Measurements from ENCODE around the gene TSPAN7.

TSPAN7 gene

DNA sequence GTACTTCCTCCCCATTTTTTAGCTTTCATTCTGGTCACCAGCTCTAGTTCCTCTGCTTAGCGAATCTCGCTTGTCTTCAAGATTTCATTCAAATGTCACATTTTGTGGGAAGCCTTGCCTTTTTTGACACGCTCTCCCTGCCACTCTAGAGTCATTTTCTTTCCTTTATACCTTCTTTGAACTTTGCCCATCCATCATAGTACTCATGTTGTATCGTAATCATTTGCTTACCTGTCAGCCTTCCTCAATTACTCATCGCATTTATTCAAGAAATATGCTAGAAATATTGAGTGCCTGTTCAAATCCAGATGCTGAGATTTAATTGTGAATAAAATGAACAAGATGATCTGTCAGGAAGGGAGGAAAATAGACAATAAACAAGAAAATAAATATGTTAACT lies 21.8 kb downstream of the TSPAN7 start:
- no peak overlapping the region for H3K4me3 ChIP-seq (replicated peaks; ENCODE audit: low read depth, low read length)
- DNase-seq (ENCODE audit: extremely low read depth, low read depth), result no peak
- TF ChIP-seq, protein P1, sequence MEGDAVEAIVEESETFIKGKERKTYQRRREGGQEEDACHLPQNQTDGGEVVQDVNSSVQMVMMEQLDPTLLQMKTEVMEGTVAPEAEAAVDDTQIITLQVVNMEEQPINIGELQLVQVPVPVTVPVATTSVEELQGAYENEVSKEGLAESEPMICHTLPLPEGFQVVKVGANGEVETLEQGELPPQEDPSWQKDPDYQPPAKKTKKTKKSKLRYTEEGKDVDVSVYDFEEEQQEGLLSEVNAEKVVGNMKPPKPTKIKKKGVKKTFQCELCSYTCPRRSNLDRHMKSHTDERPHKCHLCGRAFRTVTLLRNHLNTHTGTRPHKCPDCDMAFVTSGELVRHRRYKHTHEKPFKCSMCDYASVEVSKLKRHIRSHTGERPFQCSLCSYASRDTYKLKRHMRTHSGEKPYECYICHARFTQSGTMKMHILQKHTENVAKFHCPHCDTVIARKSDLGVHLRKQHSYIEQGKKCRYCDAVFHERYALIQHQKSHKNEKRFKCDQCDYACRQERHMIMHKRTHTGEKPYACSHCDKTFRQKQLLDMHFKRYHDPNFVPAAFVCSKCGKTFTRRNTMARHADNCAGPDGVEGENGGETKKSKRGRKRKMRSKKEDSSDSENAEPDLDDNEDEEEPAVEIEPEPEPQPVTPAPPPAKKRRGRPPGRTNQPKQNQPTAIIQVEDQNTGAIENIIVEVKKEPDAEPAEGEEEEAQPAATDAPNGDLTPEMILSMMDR (IDR thresholded peaks at IDR 0.05; ENCODE audit: low read depth, low read length, missing control alignments), result no peak

- TF ChIP-seq, protein P1 (IDR thresholded peaks at IDR 0.05; ENCODE audit: low read depth, low read length, missing control alignments), result no peak
These were observed 33.1 kb downstream of the TSPAN7 start for GRCh38 chrX:38594434-38594833.

GRCh38 chrX:38595801-38596200 lies 34.5 kb downstream of the TSPAN7 start:
- no peak for DNase-seq (ENCODE audit: extremely low read depth, low read depth)
- H3K4me3 ChIP-seq (replicated peaks; ENCODE audit: low read depth, low read length), result no peak overlapping the region

More at GRCh38 chrX:38594434-38594833, 33.1 kb downstream of the TSPAN7 start:
- DNase-seq (ENCODE audit: extremely low read depth, low read depth), result no peak
- no peak overlapping the region for H3K4me3 ChIP-seq (replicated peaks; ENCODE audit: low read depth, low read length)

DNA sequence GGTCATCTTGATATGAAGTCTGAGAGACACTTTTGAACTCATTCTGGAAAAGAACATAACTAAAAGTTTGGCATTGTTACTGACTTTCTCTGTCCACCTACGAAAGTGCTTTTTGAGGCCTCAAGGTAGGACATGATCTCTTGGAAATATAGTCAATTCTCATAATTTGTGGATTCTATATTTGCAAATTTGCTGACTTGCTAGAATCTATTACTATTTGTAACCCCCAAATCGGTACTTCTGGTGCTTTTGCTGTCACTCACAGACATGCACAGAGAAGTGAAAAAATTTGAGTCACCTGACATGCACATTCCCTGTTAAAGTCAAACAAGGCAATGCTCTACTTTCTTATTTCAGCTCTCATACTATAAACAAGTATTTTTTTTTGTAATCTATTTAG lies 35.6 kb downstream of the TSPAN7 start:
- no peak overlapping the region for H3K4me3 ChIP-seq (replicated peaks; ENCODE audit: low read depth, low read length)
- no peak for DNase-seq (ENCODE audit: extremely low read depth, low read depth)
- TF ChIP-seq, protein P1 (IDR thresholded peaks at IDR 0.05; ENCODE audit: low read depth, low read length, missing control alignments), result no peak

More at GRCh38 chrX:38595801-38596200, 34.5 kb downstream of the TSPAN7 start:
- TF ChIP-seq, protein P1 (IDR thresholded peaks at IDR 0.05; ENCODE audit: low read depth, low read length, missing control alignments), result no peak

- no peak for DNase-seq (ENCODE audit: extremely low read depth, low read depth)
- no peak overlapping the region for H3K4me3 ChIP-seq (replicated peaks; ENCODE audit: low read depth, low read length)
- TF ChIP-seq, protein P1 (IDR thresholded peaks at IDR 0.05; ENCODE audit: low read depth, low read length, missing control alignments), result no peak
These were observed 38.7 kb downstream of the TSPAN7 start for GRCh38 chrX:38599796-38600755.

GRCh38 chrX:38601866-38602265 lies 40.5 kb downstream of the TSPAN7 start:
- DNase-seq (ENCODE audit: extremely low read depth, low read depth), result no peak
- TF ChIP-seq, protein P1 (IDR thresholded peaks at IDR 0.05; ENCODE audit: low read depth, low read length, missing control alignments), result no peak
- no peak overlapping the region for H3K4me3 ChIP-seq (replicated peaks; ENCODE audit: low read depth, low read length)

All from HFF-Myc (cell line).